Right kidney (tissue), 1 donor: ENCODE results near the gene WWOX.
A peak's percentile ranks its signal among the peaks of the same experiment; 100 is the strongest.

ENCODE experiments used
- DNase-seq: peaks from one replicate; pipeline ENCODE4 v3.0.0-alpha.2; 2016

The WWOX gene

DNA sequence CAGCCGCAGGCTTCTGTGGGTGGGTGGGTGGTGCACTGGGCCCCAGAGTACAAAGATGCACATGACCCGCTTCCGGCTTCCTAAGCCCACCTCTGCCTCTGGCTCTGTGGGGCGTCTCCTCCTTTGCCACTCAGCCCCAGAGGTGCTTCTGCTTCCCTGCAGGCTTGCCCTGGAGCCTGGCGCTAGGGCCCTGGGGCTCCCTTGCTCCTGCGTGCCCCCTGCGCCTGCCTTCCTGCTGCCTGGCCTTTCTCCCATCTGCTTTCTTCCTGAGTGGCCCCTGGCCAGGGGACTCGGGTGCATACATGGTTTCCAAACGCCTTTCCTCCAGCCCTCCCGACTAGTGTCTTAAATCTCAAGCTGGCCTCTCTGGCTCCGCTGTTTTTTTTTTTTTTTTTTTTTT lies 3.4 kb downstream of the WWOX start:
- DNase-seq: no peak

DNA sequence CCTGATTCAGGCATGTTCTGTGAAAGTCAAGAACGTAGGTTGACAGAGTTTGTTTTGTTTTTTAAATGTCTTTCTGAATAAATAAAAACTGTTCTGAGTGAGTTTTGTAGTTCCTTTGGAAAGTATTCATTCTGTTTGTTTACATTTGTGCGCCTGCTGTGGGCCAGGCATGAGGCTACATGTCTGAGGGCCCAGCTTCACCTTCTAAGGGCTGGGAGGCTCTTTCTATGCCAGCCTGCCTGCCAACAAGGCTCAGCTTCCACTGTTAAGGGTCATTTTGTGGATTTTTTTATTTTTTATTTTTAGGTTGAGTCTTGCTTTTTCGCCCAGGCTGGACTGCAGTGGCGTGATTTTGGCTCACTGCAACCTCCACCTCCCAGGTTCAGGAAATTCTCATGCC lies 6.1 kb downstream of the WWOX start:
- no peak for DNase-seq

DNA sequence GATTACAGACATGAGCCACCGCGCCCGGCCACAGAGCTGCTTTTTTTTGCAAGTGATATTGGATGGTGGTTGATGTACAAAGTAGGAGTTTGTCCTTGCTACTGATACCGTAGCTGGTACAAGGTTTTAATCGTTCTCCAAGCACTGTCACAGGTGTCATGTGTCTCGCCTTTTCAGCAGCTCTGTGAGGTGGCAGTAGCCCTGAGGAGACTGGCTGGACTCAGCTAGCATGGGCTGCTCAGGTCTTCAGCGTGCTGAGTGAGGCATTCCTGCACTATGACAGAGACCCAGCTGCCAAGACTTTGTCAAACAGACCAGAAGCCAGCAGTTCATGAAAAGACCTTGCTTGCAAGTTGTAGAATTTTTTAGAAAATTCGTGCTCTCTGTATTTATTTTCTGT lies 7.2 kb downstream of the WWOX start:
- DNase-seq: no peak

- no peak for DNase-seq
Observed at GRCh38 chr16:78108451-78108850, 9.0 kb downstream of the WWOX start.

GRCh38 chr16:78113258-78113657 lies 13.8 kb downstream of the WWOX start:
- DNase-seq: no peak

DNA sequence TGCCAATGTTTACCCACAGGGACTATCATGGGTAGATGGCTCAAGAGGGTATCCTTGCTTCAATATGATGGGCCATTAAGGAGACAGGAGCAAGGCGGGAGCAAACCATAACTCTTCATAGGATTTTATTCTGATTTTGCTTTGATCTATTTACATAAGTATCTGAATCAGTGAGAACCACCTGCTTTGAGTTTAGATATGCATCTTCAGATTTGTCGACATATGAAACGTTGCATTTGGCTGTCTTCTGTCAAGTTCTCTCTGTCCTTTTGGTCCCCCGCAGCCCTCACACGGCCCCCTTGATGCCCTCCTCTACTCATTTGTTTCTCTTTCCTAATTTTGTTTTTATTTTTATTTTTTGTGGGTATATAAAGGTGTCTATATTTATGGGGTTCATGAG lies 16.2 kb downstream of the WWOX start:
- no peak for DNase-seq

- DNase-seq: no peak
Observed at GRCh38 chr16:78116946-78117345, 17.5 kb downstream of the WWOX start.

DNA sequence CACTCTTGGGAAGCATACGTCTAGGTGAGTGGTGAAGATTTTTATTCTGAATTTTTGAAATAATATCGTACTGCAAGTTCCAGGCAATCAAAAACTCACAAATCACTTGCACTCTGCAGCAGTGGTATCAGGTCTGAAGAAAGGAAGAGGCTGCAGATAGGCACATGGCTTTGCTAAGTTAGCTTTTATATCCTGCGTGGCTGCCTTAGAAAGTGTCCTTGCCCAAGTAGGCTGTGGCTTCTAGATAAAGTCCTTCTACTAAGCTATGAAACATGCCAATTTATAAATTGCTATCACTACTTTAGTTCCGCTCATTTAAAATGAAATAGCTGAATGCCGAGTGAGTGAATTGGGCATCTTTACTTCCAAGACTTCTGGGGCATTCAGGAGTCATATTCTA lies 17.9 kb downstream of the WWOX start:
- DNase-seq: no peak

DNA sequence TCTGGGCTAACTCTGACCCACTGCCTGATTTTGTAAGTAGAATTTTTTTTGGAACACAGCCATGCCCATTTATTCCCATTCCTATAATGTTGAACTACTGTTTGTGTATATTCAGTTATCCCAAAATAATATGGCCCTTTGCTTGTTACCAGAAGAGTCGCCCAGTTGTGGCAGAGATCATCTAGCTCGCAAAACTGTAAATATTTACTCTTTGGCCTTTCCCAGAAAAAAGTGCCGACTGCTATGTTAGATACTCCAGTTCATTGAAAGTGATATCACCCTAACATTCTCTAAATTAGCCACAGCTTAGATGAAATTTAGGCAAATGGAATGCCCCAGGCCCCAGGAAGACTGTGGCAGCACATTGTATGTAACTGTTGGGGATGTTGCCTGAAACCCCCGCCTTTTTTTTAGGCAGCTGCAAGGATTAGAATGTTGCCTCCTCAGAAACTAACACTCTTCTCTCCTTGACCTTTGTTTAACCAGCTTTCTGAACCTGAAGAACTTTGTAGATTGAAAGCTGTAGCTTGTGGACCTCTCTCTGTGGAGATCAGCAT lies 19.1 kb downstream of the WWOX start:
- no peak for DNase-seq

GRCh38 chr16:78122774-78123315 lies 23.4 kb downstream of the WWOX start:
- peak; percentile 62 for DNase-seq

GRCh38 chr16:78125112-78125844 lies 25.8 kb downstream of the WWOX start:
- no peak for DNase-seq

- no peak for DNase-seq
Observed at GRCh38 chr16:78126662-78127061, 27.2 kb downstream of the WWOX start.

DNA sequence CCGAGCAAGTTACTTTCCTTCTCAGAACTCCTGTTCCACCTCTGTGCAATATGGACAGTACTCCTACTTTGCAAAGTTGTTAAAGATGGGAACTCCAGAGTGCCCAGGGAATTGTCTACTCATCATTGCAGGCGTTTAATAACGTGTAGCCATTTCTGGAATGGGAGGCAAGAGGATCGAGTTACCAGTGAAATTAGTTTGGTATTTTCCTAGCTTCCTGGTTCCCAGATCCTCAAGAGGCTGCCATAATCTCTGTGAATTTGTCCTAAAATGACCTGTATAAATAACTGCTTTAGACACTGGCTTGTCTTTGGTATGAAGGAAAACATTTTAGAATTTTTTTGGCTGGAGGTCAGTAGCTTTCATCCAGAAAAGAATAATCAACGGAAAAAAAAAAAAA lies 27.7 kb downstream of the WWOX start:
- DNase-seq: no peak

- no peak for DNase-seq
Observed at GRCh38 chr16:78128913-78129312, 29.5 kb downstream of the WWOX start.

GRCh38 chr16:78129349-78129748 lies 29.9 kb downstream of the WWOX start:
- no peak for DNase-seq

DNA sequence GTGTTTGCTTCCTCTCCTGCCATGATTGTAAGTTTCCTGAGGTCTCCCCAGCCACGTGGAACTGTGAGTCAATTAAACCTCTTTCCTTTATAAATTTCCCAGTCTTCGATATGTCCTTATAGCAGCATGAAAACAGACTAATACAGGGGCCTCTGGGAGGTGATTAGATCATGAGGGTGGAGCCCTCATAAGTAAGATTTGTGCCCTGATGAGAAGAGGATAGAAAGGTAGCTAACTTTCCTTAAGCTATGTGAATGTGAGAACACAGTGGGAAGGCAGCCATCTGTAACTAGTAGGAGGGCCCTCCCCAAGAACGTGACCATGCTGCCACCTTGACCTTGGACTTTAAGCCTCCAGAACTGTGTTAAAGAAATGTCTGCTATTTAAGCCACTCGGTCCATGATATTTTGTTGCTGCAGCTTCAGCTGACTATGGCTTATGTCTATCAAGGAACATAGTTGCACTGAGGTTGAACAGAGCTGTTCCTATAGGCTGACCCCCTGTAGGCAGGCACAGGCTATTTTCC lies 30.7 kb downstream of the WWOX start:
- no peak for DNase-seq

GRCh38 chr16:78130950-78131349 lies 31.5 kb downstream of the WWOX start:
- DNase-seq: no peak

GRCh38 chr16:78133919-78134318 lies 34.5 kb downstream of the WWOX start:
- no peak for DNase-seq

GRCh38 chr16:78134944-78135619 lies 35.6 kb downstream of the WWOX start:
- no peak for DNase-seq

- no peak for DNase-seq
Observed at GRCh38 chr16:78137179-78137578, 37.7 kb downstream of the WWOX start.

GRCh38 chr16:78137782-78138616 lies 38.5 kb downstream of the WWOX start:
- no peak for DNase-seq

DNA sequence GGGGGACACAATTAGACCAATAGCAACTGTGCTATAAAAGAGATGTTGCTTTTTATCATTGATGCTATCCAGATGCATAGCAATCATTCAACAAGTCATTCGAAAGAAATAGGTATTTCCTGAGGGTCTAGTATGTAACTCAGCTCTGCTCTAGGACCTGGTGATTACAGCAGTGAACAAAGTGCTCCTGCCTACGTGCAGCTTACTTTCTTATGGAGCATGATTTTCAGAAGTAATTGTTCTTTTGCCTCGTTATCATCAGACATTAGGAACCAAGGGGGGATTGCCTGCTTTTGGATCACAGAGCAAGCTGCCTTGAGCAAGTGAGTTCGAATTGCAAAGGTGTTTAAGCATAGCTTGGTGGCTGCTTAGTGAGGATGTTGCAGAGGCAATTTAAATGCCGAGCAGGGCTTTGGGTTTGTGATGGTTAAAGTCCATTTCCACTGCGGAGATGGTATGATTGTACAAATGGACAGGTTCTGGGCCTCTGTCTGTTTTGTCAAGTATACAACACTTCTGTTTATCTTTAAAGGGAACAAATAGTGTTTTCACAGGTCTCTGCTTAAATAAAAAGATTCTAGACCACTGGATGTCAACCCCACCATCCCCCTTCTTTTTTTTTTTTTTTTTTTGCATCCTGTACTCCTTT lies 41.5 kb downstream of the WWOX start:
- no peak for DNase-seq
